ENCODE results near the gene GNGT1.
"Not testable (repeated sequence)": the region's sequence is repeated elsewhere in the genome, so short reads cannot be mapped to it uniquely, and the experiment has no call there.

Gene GNGT1

DNA sequence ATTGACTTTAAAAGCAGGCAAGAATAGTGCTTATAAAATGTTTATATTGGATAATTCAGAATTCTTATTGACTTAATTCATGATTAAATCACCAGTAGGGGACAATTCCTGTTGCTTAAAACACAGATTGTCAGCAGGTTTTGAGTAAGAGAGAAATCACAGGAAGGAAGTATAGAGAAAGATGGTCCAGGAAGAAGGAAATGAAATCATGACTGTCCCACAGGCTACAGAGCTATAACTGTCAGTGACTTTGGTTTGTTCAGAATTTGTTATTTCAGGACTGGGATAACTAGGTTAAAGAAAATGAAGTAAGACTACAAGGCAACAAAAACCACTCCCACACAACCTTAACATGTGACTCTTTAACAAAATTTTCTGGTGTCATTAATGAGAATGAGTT is 6.8 kb downstream of the GNGT1 start:
- Histone ChIP-seq H3K9me3 (ENCODE audit: severe bottlenecking) (no peaks in the 10 kb centered on the region), H3K4me3 (ENCODE audit: severe bottlenecking) (no peak overlapping the region), H3K4me1 (ENCODE audit: insufficient read depth, poor library complexity, severe bottlenecking) (peaks cover 10% of the 10 kb centered on the region), H3K36me3 (ENCODE audit: low read depth) (no peaks in the 10 kb centered on the region), H3K27me3 (ENCODE audit: insufficient read depth, poor library complexity, severe bottlenecking) (no peaks in the 10 kb centered on the region), H3K27ac (ENCODE audit: poor library complexity, severe bottlenecking) (no peak overlapping the region)
- TF ChIP-seq, protein P1, sequence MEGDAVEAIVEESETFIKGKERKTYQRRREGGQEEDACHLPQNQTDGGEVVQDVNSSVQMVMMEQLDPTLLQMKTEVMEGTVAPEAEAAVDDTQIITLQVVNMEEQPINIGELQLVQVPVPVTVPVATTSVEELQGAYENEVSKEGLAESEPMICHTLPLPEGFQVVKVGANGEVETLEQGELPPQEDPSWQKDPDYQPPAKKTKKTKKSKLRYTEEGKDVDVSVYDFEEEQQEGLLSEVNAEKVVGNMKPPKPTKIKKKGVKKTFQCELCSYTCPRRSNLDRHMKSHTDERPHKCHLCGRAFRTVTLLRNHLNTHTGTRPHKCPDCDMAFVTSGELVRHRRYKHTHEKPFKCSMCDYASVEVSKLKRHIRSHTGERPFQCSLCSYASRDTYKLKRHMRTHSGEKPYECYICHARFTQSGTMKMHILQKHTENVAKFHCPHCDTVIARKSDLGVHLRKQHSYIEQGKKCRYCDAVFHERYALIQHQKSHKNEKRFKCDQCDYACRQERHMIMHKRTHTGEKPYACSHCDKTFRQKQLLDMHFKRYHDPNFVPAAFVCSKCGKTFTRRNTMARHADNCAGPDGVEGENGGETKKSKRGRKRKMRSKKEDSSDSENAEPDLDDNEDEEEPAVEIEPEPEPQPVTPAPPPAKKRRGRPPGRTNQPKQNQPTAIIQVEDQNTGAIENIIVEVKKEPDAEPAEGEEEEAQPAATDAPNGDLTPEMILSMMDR (IDR thresholded peaks at IDR 0.05; ENCODE audit: poor library complexity, severe bottlenecking): no peak
- no peak for ATAC-seq (ENCODE audit: low read depth)
- no peak for DNase-seq (ENCODE audit: low spot score)

DNA sequence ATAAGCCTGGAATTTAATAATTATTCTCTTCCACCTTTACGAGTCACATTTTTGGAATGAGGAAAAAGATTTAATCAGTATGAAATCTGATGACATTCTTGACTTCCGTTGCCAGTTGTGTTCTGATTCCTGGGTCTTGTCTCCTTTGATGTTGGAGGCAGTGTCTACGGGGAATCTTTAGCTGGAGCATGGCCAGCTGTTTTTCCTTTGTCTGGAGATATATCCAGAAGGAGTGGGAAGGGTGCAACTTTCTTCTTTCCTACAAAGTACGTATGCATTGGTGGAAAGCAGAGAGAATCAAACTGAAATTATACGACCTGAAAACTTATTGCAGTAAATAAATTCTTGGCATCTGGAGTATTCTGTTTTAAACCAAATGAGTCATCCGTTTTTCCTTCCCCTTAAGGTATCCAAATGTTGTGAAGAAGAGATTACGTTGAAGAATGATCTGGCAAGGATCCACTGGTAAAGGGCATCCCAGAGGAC is 8.3 kb downstream of the GNGT1 start:
- Histone ChIP-seq H3K4me1 (ENCODE audit: insufficient read depth, poor library complexity, severe bottlenecking) (peaks cover 10% of the 10 kb centered on the region), H3K36me3 (ENCODE audit: low read depth) (no peaks in the 10 kb centered on the region), H3K27ac (ENCODE audit: poor library complexity, severe bottlenecking) (peak overlapping the region; percentile 51), H3K27me3 (ENCODE audit: insufficient read depth, poor library complexity, severe bottlenecking) (no peaks in the 10 kb centered on the region), H3K4me3 (ENCODE audit: severe bottlenecking) (no peak overlapping the region), H3K9me3 (ENCODE audit: severe bottlenecking) (no peaks in the 10 kb centered on the region)
- DNase-seq (ENCODE audit: low spot score) (no peak), ATAC-seq (ENCODE audit: low read depth) (peak; percentile 86)
- TF ChIP-seq, protein P1 (IDR thresholded peaks at IDR 0.05; ENCODE audit: poor library complexity, severe bottlenecking): no peak

DNA sequence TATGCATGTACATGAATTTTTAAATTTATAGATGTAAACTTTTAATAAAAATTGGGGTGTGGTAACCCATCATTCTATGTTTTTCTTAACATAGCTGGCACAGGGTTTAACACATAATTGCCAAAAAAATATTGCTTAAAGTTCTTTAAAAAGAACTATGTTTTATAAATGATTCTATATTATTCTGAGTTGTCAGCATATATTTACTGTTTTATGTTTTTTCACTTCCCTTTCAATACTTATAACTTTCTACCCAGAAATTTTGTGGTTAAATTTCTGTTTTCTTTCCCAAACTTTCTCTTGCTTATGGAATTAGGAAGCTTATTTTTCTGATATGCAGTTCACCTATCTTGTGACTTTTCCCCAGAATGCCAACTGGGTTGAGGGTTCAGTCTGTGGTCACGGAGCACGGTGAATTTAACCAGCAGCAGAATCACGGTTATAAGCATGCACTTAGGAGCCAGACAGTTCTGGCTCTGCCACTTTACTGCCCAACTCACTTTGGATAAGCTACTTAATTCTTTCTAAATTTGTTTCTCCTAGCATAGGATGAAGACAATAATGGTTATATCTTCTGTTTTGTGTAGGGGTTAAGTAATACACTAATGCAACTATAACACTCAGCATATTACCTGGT is 9.0 kb downstream of the GNGT1 start:
- H3K4me1 ChIP-seq (ENCODE audit: insufficient read depth, poor library complexity, severe bottlenecking); H3K36me3 ChIP-seq (ENCODE audit: low read depth); ATAC-seq (ENCODE audit: low read depth); H3K4me3 ChIP-seq (ENCODE audit: severe bottlenecking); H3K9me3 ChIP-seq (ENCODE audit: severe bottlenecking); H3K27me3 ChIP-seq (ENCODE audit: insufficient read depth, poor library complexity, severe bottlenecking); DNase-seq (ENCODE audit: low spot score); H3K27ac ChIP-seq (ENCODE audit: poor library complexity, severe bottlenecking): not testable (repeated sequence)

DNA sequence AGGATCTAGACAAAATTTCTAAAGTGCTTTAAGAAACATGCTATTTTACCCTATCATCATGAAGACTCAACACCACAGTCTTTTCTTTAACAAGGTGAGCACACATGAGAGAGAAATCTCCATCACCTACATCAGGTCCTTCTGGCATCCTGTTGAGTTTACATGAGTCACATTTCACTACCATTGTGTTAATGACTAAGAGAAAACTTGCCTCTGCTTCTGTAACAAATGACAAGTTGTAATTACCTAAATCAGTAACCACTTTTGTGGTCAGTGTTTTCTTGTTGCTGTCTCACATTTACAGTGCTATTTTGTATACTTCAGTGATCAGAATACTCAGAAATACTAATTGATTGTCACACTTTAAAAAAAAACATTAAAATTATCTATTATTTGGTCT is 9.5 kb downstream of the GNGT1 start:
- H3K36me3 ChIP-seq (ENCODE audit: low read depth); H3K9me3 ChIP-seq (ENCODE audit: severe bottlenecking); H3K4me3 ChIP-seq (ENCODE audit: severe bottlenecking); H3K27me3 ChIP-seq (ENCODE audit: insufficient read depth, poor library complexity, severe bottlenecking); DNase-seq (ENCODE audit: low spot score); ATAC-seq (ENCODE audit: low read depth); H3K27ac ChIP-seq (ENCODE audit: poor library complexity, severe bottlenecking); H3K4me1 ChIP-seq (ENCODE audit: insufficient read depth, poor library complexity, severe bottlenecking): not testable (repeated sequence)

DNA sequence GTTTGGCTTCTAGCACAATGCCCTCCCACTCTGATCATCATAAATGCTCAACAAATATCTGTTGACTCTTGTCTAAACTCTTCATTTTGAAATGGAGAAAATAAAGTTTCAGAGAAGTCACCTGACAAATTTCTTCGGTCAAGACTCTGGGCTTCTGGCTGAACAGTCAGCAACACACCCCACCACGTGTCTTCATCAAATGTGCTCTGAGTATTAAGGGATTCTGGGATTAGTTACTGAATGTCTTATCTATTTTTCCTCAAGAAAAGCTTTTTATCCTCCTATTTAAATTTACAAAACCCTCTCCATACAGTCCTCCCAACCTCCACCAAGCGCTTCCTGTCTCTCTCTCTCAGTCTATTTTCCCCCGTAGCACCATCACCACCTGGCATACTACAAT is 9.9 kb downstream of the GNGT1 start:
- H3K4me1 ChIP-seq (ENCODE audit: insufficient read depth, poor library complexity, severe bottlenecking): peaks cover 12% of the 10 kb centered on the region
- DNase-seq (ENCODE audit: low spot score); ATAC-seq (ENCODE audit: low read depth); H3K27ac ChIP-seq (ENCODE audit: poor library complexity, severe bottlenecking); H3K36me3 ChIP-seq (ENCODE audit: low read depth); H3K27me3 ChIP-seq (ENCODE audit: insufficient read depth, poor library complexity, severe bottlenecking); H3K9me3 ChIP-seq (ENCODE audit: severe bottlenecking); H3K4me3 ChIP-seq (ENCODE audit: severe bottlenecking): not testable (repeated sequence)

DNA sequence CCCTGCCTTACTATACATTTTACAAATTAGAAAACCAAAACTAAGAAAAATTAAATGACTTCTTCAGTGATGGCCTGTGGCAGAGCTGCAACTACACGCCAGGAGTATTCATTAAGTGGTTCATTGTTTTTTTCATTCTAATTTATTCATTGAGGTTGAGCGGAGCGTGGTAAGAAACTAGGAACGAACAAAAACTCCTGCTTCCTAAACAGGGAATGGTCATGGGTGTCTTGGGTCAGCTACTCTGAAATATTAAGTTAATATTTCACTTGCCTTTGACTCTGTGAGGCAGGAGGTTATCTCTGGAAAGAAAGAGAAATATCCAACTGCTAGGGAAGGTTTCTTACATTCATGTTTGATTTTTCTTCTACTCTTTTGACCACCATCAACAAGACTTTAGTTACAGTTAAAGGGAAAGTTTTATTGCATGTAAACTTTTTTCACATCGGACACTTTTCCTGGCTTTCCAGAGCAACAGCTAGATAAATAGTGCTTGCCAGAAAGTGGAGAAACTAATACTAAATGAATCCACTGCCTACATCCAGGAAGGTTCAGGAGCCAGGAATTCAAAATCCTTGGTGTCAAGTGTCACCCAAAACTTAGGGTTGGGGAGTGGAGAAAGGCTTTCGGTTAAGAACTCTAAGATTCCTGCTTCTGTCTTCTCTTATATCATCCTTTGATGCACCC is 14.3 kb downstream of the GNGT1 start:
- Histone ChIP-seq H3K9me3 (ENCODE audit: severe bottlenecking) (no peaks in the 10 kb centered on the region), H3K4me1 (ENCODE audit: insufficient read depth, poor library complexity, severe bottlenecking) (peaks cover 12% of the 10 kb centered on the region), H3K36me3 (ENCODE audit: low read depth) (no peaks in the 10 kb centered on the region), H3K27ac (ENCODE audit: poor library complexity, severe bottlenecking) (no peak overlapping the region), H3K4me3 (ENCODE audit: severe bottlenecking) (no peak overlapping the region), H3K27me3 (ENCODE audit: insufficient read depth, poor library complexity, severe bottlenecking) (no peaks in the 10 kb centered on the region)
- ATAC-seq (ENCODE audit: low read depth) (no peak), DNase-seq (ENCODE audit: low spot score) (no peak)
- TF ChIP-seq, protein P1 (IDR thresholded peaks at IDR 0.05; ENCODE audit: poor library complexity, severe bottlenecking): no peak
